Activated CD4-positive, alpha-beta T cell treated with anti-CD3 and anti-CD28 coated beads, Interleukin-2, amount 50 U/mL, for 4 hours (primary cell): ENCODE data around the gene HDAC8.
"Not testable (repeated sequence)": the region's sequence is repeated elsewhere in the genome, so short reads cannot be mapped to it uniquely, and the experiment has no call there.

Source experiments
- DNase-seq, 2 experiments: peaks; one replicate each; pipeline ENCODE4 v3.0.0-alpha.2; 2020

HDAC8 gene

GRCh38 chrX:72526534-72527508 lies 45.8 kb downstream of the HDAC8 start:
- DNase-seq, result no peak

GRCh38 chrX:72498782-72499181 lies 73.9 kb downstream of the HDAC8 start:
- DNase-seq, result no peak

GRCh38 chrX:72495046-72495445 lies 77.6 kb downstream of the HDAC8 start:
- DNase-seq, result no peak

- DNase-seq, result no peak
These were observed 80.1 kb downstream of the HDAC8 start for GRCh38 chrX:72492499-72492898.

- DNase-seq, result not testable (repeated sequence)
These were observed 82.4 kb downstream of the HDAC8 start for GRCh38 chrX:72490221-72490620.

- no peak for DNase-seq
These were observed 85.0 kb downstream of the HDAC8 start for GRCh38 chrX:72487661-72488060.

GRCh38 chrX:72479324-72480274 lies 93.0 kb downstream of the HDAC8 start:
- no peak for DNase-seq

GRCh38 chrX:72478853-72479252 lies 93.8 kb downstream of the HDAC8 start:
- DNase-seq, result no peak

GRCh38 chrX:72478351-72478750 lies 94.3 kb downstream of the HDAC8 start:
- DNase-seq, result no peak

GRCh38 chrX:72477781-72478181 lies 94.9 kb downstream of the HDAC8 start:
- no peak for DNase-seq

GRCh38 chrX:72477376-72477775 lies 95.3 kb downstream of the HDAC8 start:
- DNase-seq, result no peak

GRCh38 chrX:72475952-72476668 lies 96.5 kb downstream of the HDAC8 start:
- DNase-seq, result no peak

GRCh38 chrX:72475338-72475737 lies 97.3 kb downstream of the HDAC8 start:
- no peak for DNase-seq

- DNase-seq, result no peak
These were observed 102.0 kb downstream of the HDAC8 start for GRCh38 chrX:72470532-72471223.

- DNase-seq, result no peak
These were observed 102.5 kb downstream of the HDAC8 start for GRCh38 chrX:72470117-72470516.

- DNase-seq, result no peak
These were observed 104.0 kb downstream of the HDAC8 start for GRCh38 chrX:72468607-72469006.

- DNase-seq, result no peak
These were observed 105.5 kb downstream of the HDAC8 start for GRCh38 chrX:72467135-72467534.

GRCh38 chrX:72466493-72466892 lies 106.2 kb downstream of the HDAC8 start:
- no peak for DNase-seq

- no peak for DNase-seq
These were observed 106.8 kb downstream of the HDAC8 start for GRCh38 chrX:72465889-72466288.

GRCh38 chrX:72461766-72462165 lies 110.9 kb downstream of the HDAC8 start:
- DNase-seq, result no peak

- DNase-seq, result no peak
These were observed 111.4 kb downstream of the HDAC8 start for GRCh38 chrX:72461288-72461687.

- no peak for DNase-seq
These were observed 111.9 kb downstream of the HDAC8 start for GRCh38 chrX:72460715-72461114.
